HG02870 (cell line): ENCODE results near the gene PDE11A.

ENCODE experiments used
- ATAC-seq: cut with Tn5 transposase; IDR thresholded peaks from one replicate; pipeline ENCODE4 v1.9.1; 2021; ENCODE audit warnings: mild to moderate bottlenecking, moderate library complexity; ENCODE audit not compliant: unreplicated experiment

The PDE11A gene

GRCh38 chr2:177730792-177731191 is 341.8 kb downstream of the PDE11A start:
- no peak for ATAC-seq

GRCh38 chr2:177730363-177730762 is 342.2 kb downstream of the PDE11A start:
- no peak for ATAC-seq

GRCh38 chr2:177728920-177729319 is 343.7 kb downstream of the PDE11A start:
- ATAC-seq = no peak

- no peak for ATAC-seq
Observed at GRCh38 chr2:177728399-177728765, 344.2 kb downstream of the PDE11A start.

- no peak for ATAC-seq
Observed at GRCh38 chr2:177727577-177728398, 344.8 kb downstream of the PDE11A start.

GRCh38 chr2:177726931-177727348 is 345.6 kb downstream of the PDE11A start:
- no peak for ATAC-seq

GRCh38 chr2:177724398-177725287 is 347.9 kb downstream of the PDE11A start:
- ATAC-seq = peak; percentile 72

- no peak for ATAC-seq
Observed at GRCh38 chr2:177723235-177723634, 349.3 kb downstream of the PDE11A start.

GRCh38 chr2:177721818-177722567 is 350.6 kb downstream of the PDE11A start:
- no peak for ATAC-seq

GRCh38 chr2:177721087-177721486 is 351.5 kb downstream of the PDE11A start:
- no peak for ATAC-seq

- ATAC-seq = no peak
Observed at GRCh38 chr2:177717831-177718618, 354.6 kb downstream of the PDE11A start.

- ATAC-seq = no peak
Observed at GRCh38 chr2:177716484-177716883, 356.1 kb downstream of the PDE11A start.

- no peak for ATAC-seq
Observed at GRCh38 chr2:177715771-177716170, 356.8 kb downstream of the PDE11A start.

- ATAC-seq = no peak
Observed at GRCh38 chr2:177714704-177715103, 357.9 kb downstream of the PDE11A start.

- ATAC-seq = no peak
Observed at GRCh38 chr2:177712462-177712861, 360.1 kb downstream of the PDE11A start.

GRCh38 chr2:177711483-177712265 is 360.9 kb downstream of the PDE11A start:
- ATAC-seq = no peak

- no peak for ATAC-seq
Observed at GRCh38 chr2:177710889-177711288, 361.7 kb downstream of the PDE11A start.

- ATAC-seq = no peak
Observed at GRCh38 chr2:177709986-177710401, 362.6 kb downstream of the PDE11A start.

- no peak for ATAC-seq
Observed at GRCh38 chr2:177708660-177709444, 363.7 kb downstream of the PDE11A start.
